BE2C (cell line): ENCODE measurements around the gene SIPA1L2.
A peak's percentile ranks its signal among the peaks of the same experiment; 100 is the strongest.

Source experiments
- DNase-seq: peaks from one replicate; pipeline ENCODE4 v3.0.0-alpha.2; 2020
- H3K27me3 ChIP-seq: fragments of 250-450 bp; sonication (Bioruptor Pico); 2 replicates; pipeline ENCODE4 v1.5.1; 2020; ENCODE audit warnings: mild to moderate bottlenecking
- H3K36me3 ChIP-seq: fragments of 250-450 bp; sonication (Bioruptor Pico); 2 replicates; pipeline ENCODE4 v1.5.1; 2020; ENCODE audit warnings: mild to moderate bottlenecking
- H3K4me1 ChIP-seq: fragments of 250-450 bp; sonication (Bioruptor Pico); 2 replicates; pipeline ENCODE4 v1.5.1; 2020
- H3K4me3 ChIP-seq: 2 replicates; pipeline ENCODE4 v1.5.1; 2011; ENCODE audit warnings: low read depth, low read length
- H3K9me3 ChIP-seq: fragments of 250-450 bp; sonication (Bioruptor Pico); 2 replicates; pipeline ENCODE4 v1.5.1; 2020
- CTCF ChIP-seq: IDR thresholded peaks from 2 replicates; pipeline ENCODE4 v1.5.1; 2012; ENCODE audit warnings: mild to moderate bottlenecking, low read depth, low read length

Gene SIPA1L2

GRCh38 chr1:232610192-232610901, 19.6 kb downstream of the SIPA1L2 start:
- Histone ChIP-seq H3K4me1 (peaks cover 7% of the 10 kb centered on the region), H3K36me3 (no peaks in the 10 kb centered on the region; the same call in 1 of the 2 replicates), H3K4me3 (no peak overlapping the region), H3K9me3 (no peaks in the 10 kb centered on the region), H3K27me3 (no peaks in the 10 kb centered on the region)
- no peak for DNase-seq
- TF ChIP-seq CTCF = no peak

GRCh38 chr1:232608427-232608826, 21.5 kb downstream of the SIPA1L2 start:
- no peak for TF ChIP-seq CTCF
- Histone ChIP-seq H3K4me1 (no peaks in the 10 kb centered on the region), H3K36me3 (no peaks in the 10 kb centered on the region; the same call in 1 of the 2 replicates), H3K27me3 (no peaks in the 10 kb centered on the region), H3K4me3 (no peak overlapping the region), H3K9me3 (no peaks in the 10 kb centered on the region)
- DNase-seq = no peak

- H3K36me3 ChIP-seq = no peaks in the 10 kb centered on the region
- no peaks in the 10 kb centered on the region for H3K27me3 ChIP-seq
- peak; percentile 53 for TF ChIP-seq CTCF
- H3K4me3 ChIP-seq = no peak overlapping the region
- H3K9me3 ChIP-seq = no peaks in the 10 kb centered on the region
- H3K4me1 ChIP-seq = peaks cover 16% of the 10 kb centered on the region
- DNase-seq = no peak
These were observed 27.3 kb downstream of the SIPA1L2 start for GRCh38 chr1:232602622-232603021.

- no peak for DNase-seq
- Histone ChIP-seq H3K9me3 (no peaks in the 10 kb centered on the region), H3K4me3 (no peak overlapping the region), H3K36me3 (no peaks in the 10 kb centered on the region), H3K4me1 (peaks cover 30% of the 10 kb centered on the region), H3K27me3 (no peaks in the 10 kb centered on the region)
- peak; percentile 14; the same call in 1 of the 2 replicates for TF ChIP-seq CTCF
These were observed 29.3 kb downstream of the SIPA1L2 start for GRCh38 chr1:232600424-232601258.

- Histone ChIP-seq H3K9me3 (no peaks in the 10 kb centered on the region), H3K27me3 (no peaks in the 10 kb centered on the region), H3K4me1 (peaks cover 39% of the 10 kb centered on the region), H3K4me3 (no peak overlapping the region), H3K36me3 (no peaks in the 10 kb centered on the region)
- DNase-seq = no peak
- no peak for TF ChIP-seq CTCF
These were observed 30.5 kb downstream of the SIPA1L2 start for GRCh38 chr1:232599178-232600041.
